Measurements from ENCODE around the gene KCNH4. TPM values are rescaled to one million over a fixed set of nuclear protein-coding genes. Genes with fewer than 3 reads are reported as not detected.

The KCNH4 gene
- total and polyA plus RNA-seq, 8 donors = not detected

DNA sequence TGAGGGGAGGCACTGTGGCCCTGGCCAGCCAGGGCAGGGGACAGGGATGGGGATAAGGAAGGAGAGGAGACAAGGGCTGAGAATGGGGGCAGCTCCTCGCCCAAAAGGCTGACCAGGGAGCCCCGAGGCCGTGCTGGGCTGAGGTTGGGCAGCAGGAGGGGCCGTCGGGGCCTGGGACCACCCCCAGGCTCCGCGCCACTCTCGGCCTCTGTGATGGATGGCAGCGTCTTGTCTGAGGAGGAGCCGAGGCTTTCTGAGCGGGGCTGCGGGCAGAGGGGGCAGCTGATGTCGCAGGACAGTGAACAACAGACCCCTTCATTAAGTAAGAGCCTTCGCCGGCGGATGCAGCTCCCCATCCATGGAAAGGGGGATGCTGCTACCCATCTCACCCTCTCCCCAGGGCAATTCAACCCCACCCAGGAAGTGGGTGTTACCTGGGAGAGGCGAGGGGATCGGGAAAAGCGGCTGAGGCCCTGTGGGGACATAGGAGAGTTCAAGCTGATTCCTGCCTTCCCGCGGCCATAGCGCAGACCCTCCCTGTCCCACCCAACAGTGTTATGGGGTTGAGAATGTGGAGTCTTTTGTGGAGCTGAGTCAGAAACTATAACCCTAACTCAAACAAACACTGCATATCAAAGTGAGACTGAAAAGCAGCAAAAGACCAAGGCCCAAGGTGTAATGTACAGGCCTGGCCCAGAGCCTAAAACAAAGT, 17.1 kb downstream of the KCNH4 start:
- no peak overlapping the region for H3K4me3 ChIP-seq
- DNase-seq = no peak
- H3K9me3 ChIP-seq = no peaks in the 10 kb centered on the region
- no peak for TF ChIP-seq EP300 (IDR thresholded peaks at IDR 0.05)
- no peak for TF ChIP-seq POLR2AphosphoS5 (IDR thresholded peaks at IDR 0.05)
- no peak for TF ChIP-seq POLR2A (IDR thresholded peaks at IDR 0.05)
- TF ChIP-seq, protein P1, sequence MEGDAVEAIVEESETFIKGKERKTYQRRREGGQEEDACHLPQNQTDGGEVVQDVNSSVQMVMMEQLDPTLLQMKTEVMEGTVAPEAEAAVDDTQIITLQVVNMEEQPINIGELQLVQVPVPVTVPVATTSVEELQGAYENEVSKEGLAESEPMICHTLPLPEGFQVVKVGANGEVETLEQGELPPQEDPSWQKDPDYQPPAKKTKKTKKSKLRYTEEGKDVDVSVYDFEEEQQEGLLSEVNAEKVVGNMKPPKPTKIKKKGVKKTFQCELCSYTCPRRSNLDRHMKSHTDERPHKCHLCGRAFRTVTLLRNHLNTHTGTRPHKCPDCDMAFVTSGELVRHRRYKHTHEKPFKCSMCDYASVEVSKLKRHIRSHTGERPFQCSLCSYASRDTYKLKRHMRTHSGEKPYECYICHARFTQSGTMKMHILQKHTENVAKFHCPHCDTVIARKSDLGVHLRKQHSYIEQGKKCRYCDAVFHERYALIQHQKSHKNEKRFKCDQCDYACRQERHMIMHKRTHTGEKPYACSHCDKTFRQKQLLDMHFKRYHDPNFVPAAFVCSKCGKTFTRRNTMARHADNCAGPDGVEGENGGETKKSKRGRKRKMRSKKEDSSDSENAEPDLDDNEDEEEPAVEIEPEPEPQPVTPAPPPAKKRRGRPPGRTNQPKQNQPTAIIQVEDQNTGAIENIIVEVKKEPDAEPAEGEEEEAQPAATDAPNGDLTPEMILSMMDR (IDR thresholded peaks at IDR 0.05) = no peak
- no peak overlapping the region for H3K27ac ChIP-seq
- intact Hi-C loops (cut with DNase I; ENCODE audit: low total_unique reads) = no loop called here
- H3K4me1 ChIP-seq = no peaks in the 10 kb centered on the region
- WGBS, 5 donors = 51 to 62% (median 53%) methylated on average over 13 to 22 of the region's 22 CpGs
- no peaks in the 10 kb centered on the region for H3K36me3 ChIP-seq
- no peaks in the 10 kb centered on the region for H3K27me3 ChIP-seq

DNA sequence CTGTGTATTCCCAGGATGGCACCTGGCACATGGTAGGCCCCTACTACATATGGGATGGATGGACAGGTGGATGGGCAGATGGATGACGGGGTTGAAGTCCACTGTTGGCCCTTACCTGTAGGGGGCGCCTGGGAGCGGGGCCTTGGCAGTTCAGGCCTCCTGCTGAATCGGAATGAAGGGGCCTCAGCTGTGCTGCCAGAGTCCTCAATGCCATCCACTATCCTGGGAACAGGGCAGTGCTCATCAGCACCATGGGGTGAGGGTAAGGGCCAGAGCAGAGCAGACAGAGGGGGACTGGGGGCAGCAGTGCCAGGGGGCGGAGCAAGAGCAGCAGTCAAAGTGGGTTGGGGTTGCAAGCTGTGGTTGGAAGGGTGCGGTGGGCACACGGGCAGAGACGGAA, 17.8 kb downstream of the KCNH4 start:
- intact Hi-C loops (cut with DNase I; ENCODE audit: low total_unique reads) = no loop called here
- no peak for DNase-seq
- Histone ChIP-seq H3K36me3 (no peaks in the 10 kb centered on the region), H3K4me3 (no peak overlapping the region), H3K27ac (no peak overlapping the region), H3K9me3 (no peaks in the 10 kb centered on the region), H3K27me3 (no peaks in the 10 kb centered on the region), H3K4me1 (no peaks in the 10 kb centered on the region)
- TF ChIP-seq, protein P1 (IDR thresholded peaks at IDR 0.05) = peak in 1 of 7 experiments; percentile 3
- no peak for TF ChIP-seq POLR2A (IDR thresholded peaks at IDR 0.05)
- WGBS, 5 donors = 59 to 64% (median 61%) methylated on average over 8 of the region's 8 CpGs

DNA sequence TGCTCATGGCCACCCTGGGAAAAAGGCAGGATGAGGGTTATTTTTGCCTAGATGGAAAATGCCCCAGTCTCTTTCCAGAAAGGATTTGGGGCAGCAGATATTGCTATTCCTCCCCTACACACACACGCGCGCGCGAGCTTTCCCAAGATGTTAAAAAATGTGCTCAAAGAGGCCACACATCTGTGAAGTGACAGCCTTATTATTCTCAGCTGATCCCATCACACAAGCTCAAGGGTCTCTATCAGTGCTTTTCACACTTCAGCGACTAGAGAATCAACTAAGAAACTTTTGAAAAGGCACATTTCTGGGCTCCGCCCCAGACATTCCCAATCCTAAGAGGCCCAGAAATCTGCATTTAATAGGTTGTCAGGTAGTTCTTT, 20.4 kb downstream of the KCNH4 start:
- H3K4me1 ChIP-seq = peaks cover under 1 to 5% (median 4%) of the 10 kb centered on the region in 4 donors
- H3K36me3 ChIP-seq = no peaks in the 10 kb centered on the region
- TF ChIP-seq, protein P1 (IDR thresholded peaks at IDR 0.05) = no peak
- TF ChIP-seq POLR2AphosphoS5 (IDR thresholded peaks at IDR 0.05) (no peak), POLR2A (IDR thresholded peaks at IDR 0.05) (no peak), EP300 (IDR thresholded peaks at IDR 0.05) (no peak)
- intact Hi-C loops (cut with DNase I; ENCODE audit: low total_unique reads) = no loop called here
- H3K9me3 ChIP-seq = no peaks in the 10 kb centered on the region
- 86 to 96% (median 91%) methylated on average over 7 of the region's 7 CpGs for WGBS, 5 donors
- no peaks in the 10 kb centered on the region for H3K27me3 ChIP-seq
- no peak overlapping the region for H3K4me3 ChIP-seq
- H3K27ac ChIP-seq = no peak overlapping the region
- DNase-seq = no peak

DNA sequence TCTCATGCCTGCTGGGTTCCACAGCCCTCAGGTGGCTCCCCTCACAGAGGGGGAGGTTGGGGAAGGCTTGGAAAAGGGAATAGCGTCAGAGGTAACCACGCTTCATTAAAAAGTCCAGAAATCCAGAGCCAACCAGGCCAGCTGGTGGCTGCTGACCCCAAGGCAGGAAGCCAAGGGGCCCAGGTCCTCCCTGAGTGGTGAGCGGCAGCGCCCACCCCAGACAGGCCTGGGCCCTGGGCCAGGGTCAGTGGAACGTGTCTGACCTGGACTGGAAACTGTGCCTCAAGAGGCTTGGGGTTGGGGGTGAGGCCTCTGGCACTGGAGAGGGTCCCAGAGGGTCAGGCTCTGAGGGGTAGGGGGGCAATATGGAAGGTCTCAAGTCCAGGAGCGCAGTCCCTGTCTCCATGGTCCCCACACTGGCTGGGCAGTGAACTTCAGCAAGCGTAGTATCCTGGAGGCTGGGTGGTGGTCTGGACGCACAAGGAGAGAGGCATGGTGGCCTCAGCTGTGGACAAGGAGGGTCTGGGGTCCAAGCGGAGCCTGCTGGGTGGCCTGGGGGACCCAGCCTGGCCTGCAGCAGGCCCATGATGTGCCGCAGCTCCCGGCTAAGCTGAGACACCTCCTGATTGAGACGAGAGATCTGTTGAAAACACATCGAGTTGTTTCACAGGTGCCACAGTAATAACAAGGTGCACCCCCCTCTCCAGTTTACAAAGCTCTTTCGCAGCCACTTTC, 21.0 kb downstream of the KCNH4 start:
- whole genome bisulfite sequencing, 5 donors = 72 to 80% (median 75%) methylated on average over 13 to 14 of the region's 14 CpGs
- TF ChIP-seq EP300 (IDR thresholded peaks at IDR 0.05) (no peak), POLR2A (IDR thresholded peaks at IDR 0.05) (no peak), POLR2AphosphoS5 (IDR thresholded peaks at IDR 0.05) (no peak)
- TF ChIP-seq, protein P1 (IDR thresholded peaks at IDR 0.05) = no peak
- intact Hi-C loops (cut with DNase I; ENCODE audit: low total_unique reads) = no loop called here
- Histone ChIP-seq H3K27ac (no peak overlapping the region), H3K27me3 (no peaks in the 10 kb centered on the region), H3K36me3 (no peaks in the 10 kb centered on the region), H3K4me1 (peaks cover 4 to 8% (median 7%) of the 10 kb centered on the region in 4 donors), H3K9me3 (no peaks in the 10 kb centered on the region), H3K4me3 (no peak overlapping the region)
- no peak for DNase-seq
